ENCODE results near the gene FOXQ1. TPM values are rescaled to one million over a fixed set of nuclear protein-coding genes. Genes with fewer than 3 reads are reported as not detected.

FOXQ1 gene
- total and polyA plus RNA-seq, 4 donors, result 0.28 to 1.1 TPM; not detected in 2

- Histone ChIP-seq H3K36me3 (ENCODE audit: control insufficient read depth in 4 of 4, insufficient read depth in 3 of 4, low read depth in 1 of 4, low read length in 3 of 4) (no peaks in the 10 kb centered on the region), H3K4me3 (ENCODE audit: low read depth in 1 of 3, low read length in 3 of 3) (no peak overlapping the region), H3K4me1 (ENCODE audit: control insufficient read depth in 4 of 4, insufficient read depth in 4 of 4, low read length in 3 of 4) (peaks cover 2 to 18% (median 13%) of the 10 kb centered on the region in 4 donors), H3K27me3 (ENCODE audit: control insufficient read depth in 4 of 4, insufficient read depth in 4 of 4, low read length in 3 of 4) (no peaks in the 10 kb centered on the region), H3K9ac (ENCODE audit: low read depth in 1 of 2, low read length in 2 of 2) (no peak overlapping the region), H3K9me3 (ENCODE audit: control insufficient read depth in 4 of 4, low read length in 3 of 4) (no peaks in the 10 kb centered on the region), H3K27ac (ENCODE audit: low read depth in 1 of 2, low read length in 2 of 2) (no peak overlapping the region)
- no peak for DNase-seq (ENCODE audit: low spot score)
- WGBS, result 73% methylated on average over 7 of the region's 7 CpGs
- TF ChIP-seq MAX (IDR thresholded peaks at IDR 0.05) (no peak), HNF4A (conservative IDR thresholded peaks at IDR 0.05) (peak in 1 of 2 donors; percentile 28), HNF4G (IDR thresholded peaks at IDR 0.05) (no peak), GABPA (IDR thresholded peaks at IDR 0.05 in 1 of 2, conservative IDR thresholded peaks at IDR 0.05 in 1 of 2) (no peak), RXRA (IDR thresholded peaks at IDR 0.05) (peak; percentile 44 to 52)
These were observed 13.0 kb downstream of the FOXQ1 start for GRCh38 chr6:1324936-1325335.

- Histone ChIP-seq H3K4me3 (ENCODE audit: low read depth in 1 of 3, low read length in 3 of 3) (no peak overlapping the region), H3K36me3 (ENCODE audit: control insufficient read depth in 4 of 4, insufficient read depth in 3 of 4, low read depth in 1 of 4, low read length in 3 of 4) (no peaks in the 10 kb centered on the region), H3K4me1 (ENCODE audit: control insufficient read depth in 4 of 4, insufficient read depth in 4 of 4, low read length in 3 of 4) (peaks cover 2 to 18% (median 13%) of the 10 kb centered on the region in 4 donors), H3K9me3 (ENCODE audit: control insufficient read depth in 4 of 4, low read length in 3 of 4) (no peaks in the 10 kb centered on the region), H3K27me3 (ENCODE audit: control insufficient read depth in 4 of 4, insufficient read depth in 4 of 4, low read length in 3 of 4) (no peaks in the 10 kb centered on the region), H3K27ac (ENCODE audit: low read depth in 1 of 2, low read length in 2 of 2) (no peak overlapping the region), H3K9ac (ENCODE audit: low read depth in 1 of 2, low read length in 2 of 2) (no peak overlapping the region)
- DNase-seq (ENCODE audit: low spot score), result no peak
- 77% methylated on average over 6 of the region's 6 CpGs for WGBS
- TF ChIP-seq YY1 (IDR thresholded peaks at IDR 0.05) (no peak), SP1 (IDR thresholded peaks at IDR 0.05) (no peak), RXRA (IDR thresholded peaks at IDR 0.05) (peak in 1 of 2 donors; percentile 32), HNF4A (conservative IDR thresholded peaks at IDR 0.05) (peak in 1 of 2 donors; percentile 9), JUND (IDR thresholded peaks at IDR 0.05) (peak in 1 of 2 donors; percentile 19)
These were observed 13.8 kb downstream of the FOXQ1 start for GRCh38 chr6:1325461-1326309.

GRCh38 chr6:1326535-1327121 lies 14.7 kb downstream of the FOXQ1 start:
- DNase-seq (ENCODE audit: low spot score), result no peak
- WGBS, result 73% methylated on average over 11 of the region's 11 CpGs
- Histone ChIP-seq H3K4me1 (ENCODE audit: control insufficient read depth in 4 of 4, insufficient read depth in 4 of 4, low read length in 3 of 4) (peaks cover 2 to 18% (median 13%) of the 10 kb centered on the region in 4 donors), H3K4me3 (ENCODE audit: low read depth in 1 of 3, low read length in 3 of 3) (no peak overlapping the region), H3K36me3 (ENCODE audit: control insufficient read depth in 4 of 4, insufficient read depth in 3 of 4, low read depth in 1 of 4, low read length in 3 of 4) (no peaks in the 10 kb centered on the region), H3K9me3 (ENCODE audit: control insufficient read depth in 4 of 4, low read length in 3 of 4) (no peaks in the 10 kb centered on the region), H3K27ac (ENCODE audit: low read depth in 1 of 2, low read length in 2 of 2) (no peak overlapping the region), H3K9ac (ENCODE audit: low read depth in 1 of 2, low read length in 2 of 2) (no peak overlapping the region), H3K27me3 (ENCODE audit: control insufficient read depth in 4 of 4, insufficient read depth in 4 of 4, low read length in 3 of 4) (no peaks in the 10 kb centered on the region)
- no peak for TF ChIP-seq ZBTB33 (IDR thresholded peaks at IDR 0.05)
- TF ChIP-seq RXRA (IDR thresholded peaks at IDR 0.05), result no peak
- no peak for TF ChIP-seq SP1 (IDR thresholded peaks at IDR 0.05)
- no peak for TF ChIP-seq HNF4A (conservative IDR thresholded peaks at IDR 0.05)
- TF ChIP-seq GABPA (IDR thresholded peaks at IDR 0.05 in 1 of 2, conservative IDR thresholded peaks at IDR 0.05 in 1 of 2), result no peak
- TF ChIP-seq MAX (IDR thresholded peaks at IDR 0.05), result no peak
- TF ChIP-seq NR2F2 (IDR thresholded peaks at IDR 0.05), result no peak
- TF ChIP-seq FOXA1 (IDR thresholded peaks at IDR 0.05), result no peak
- TF ChIP-seq REST (IDR thresholded peaks at IDR 0.05), result no peak
- TF ChIP-seq EGR1 (IDR thresholded peaks at IDR 0.05; ENCODE audit: low read depth in 2 of 2), result no peak
- no peak for TF ChIP-seq ATF3 (IDR thresholded peaks at IDR 0.05)
- TF ChIP-seq TAF1 (conservative IDR thresholded peaks at IDR 0.05), result no peak
- no peak for TF ChIP-seq RAD21 (IDR thresholded peaks at IDR 0.05)
- TF ChIP-seq HNF4G (IDR thresholded peaks at IDR 0.05), result no peak
- no peak for TF ChIP-seq YY1 (IDR thresholded peaks at IDR 0.05)
